Osteocyte (in vitro differentiated cells): ENCODE measurements around the gene INPP4A. TPM values are rescaled to one million over a fixed set of nuclear protein-coding genes. Genes with fewer than 3 reads are reported as not detected.

ENCODE experiments used
- DNase-seq: peaks from one replicate; pipeline ENCODE4 v3.0.0; 2021; ENCODE audit warnings: mixed read lengths; ENCODE audit not compliant: unreplicated experiment; ENCODE audit errors: extremely low spot score
- H3K27ac Mint-ChIP-seq: one replicate; pipeline ENCODE4 v1.8.0; 2021; ENCODE audit warnings: mild to moderate bottlenecking, mixed read lengths; ENCODE audit not compliant: unreplicated experiment
- H3K27me3 Mint-ChIP-seq: one replicate; pipeline ENCODE4 v1.8.0; 2021; ENCODE audit warnings: mixed read lengths; ENCODE audit not compliant: unreplicated experiment
- H3K36me3 Mint-ChIP-seq: one replicate; pipeline ENCODE4 v1.8.0; 2021; ENCODE audit warnings: mixed read lengths; ENCODE audit not compliant: unreplicated experiment
- H3K4me1 Mint-ChIP-seq: one replicate; pipeline ENCODE4 v1.8.0; 2021; ENCODE audit warnings: mixed read lengths; ENCODE audit not compliant: unreplicated experiment
- H3K4me3 Mint-ChIP-seq: one replicate; pipeline ENCODE4 v1.8.0; 2021; ENCODE audit warnings: mild to moderate bottlenecking, moderate library complexity, mixed read lengths; ENCODE audit not compliant: unreplicated experiment
- H3K9me3 Mint-ChIP-seq: one replicate; pipeline ENCODE4 v1.8.0; 2021; ENCODE audit warnings: mixed read lengths; ENCODE audit not compliant: unreplicated experiment
- CTCF ChIP-seq: fragments of 200-600 bp; sonication (generic); IDR thresholded peaks from 2 replicates; pipeline ENCODE4 v1.5.0; 2021; ENCODE audit warnings: antibody characterized with exemption, mild to moderate bottlenecking, moderate library complexity
- total RNA-seq: library from RNA; stranded (reverse); gene quantifications from 2 replicates; pipeline ENCODE4 v1.2.1, GENCODE V29; 2021

INPP4A gene
- total RNA-seq, 1 donor from 2014 or later: 31.4 TPM

DNA sequence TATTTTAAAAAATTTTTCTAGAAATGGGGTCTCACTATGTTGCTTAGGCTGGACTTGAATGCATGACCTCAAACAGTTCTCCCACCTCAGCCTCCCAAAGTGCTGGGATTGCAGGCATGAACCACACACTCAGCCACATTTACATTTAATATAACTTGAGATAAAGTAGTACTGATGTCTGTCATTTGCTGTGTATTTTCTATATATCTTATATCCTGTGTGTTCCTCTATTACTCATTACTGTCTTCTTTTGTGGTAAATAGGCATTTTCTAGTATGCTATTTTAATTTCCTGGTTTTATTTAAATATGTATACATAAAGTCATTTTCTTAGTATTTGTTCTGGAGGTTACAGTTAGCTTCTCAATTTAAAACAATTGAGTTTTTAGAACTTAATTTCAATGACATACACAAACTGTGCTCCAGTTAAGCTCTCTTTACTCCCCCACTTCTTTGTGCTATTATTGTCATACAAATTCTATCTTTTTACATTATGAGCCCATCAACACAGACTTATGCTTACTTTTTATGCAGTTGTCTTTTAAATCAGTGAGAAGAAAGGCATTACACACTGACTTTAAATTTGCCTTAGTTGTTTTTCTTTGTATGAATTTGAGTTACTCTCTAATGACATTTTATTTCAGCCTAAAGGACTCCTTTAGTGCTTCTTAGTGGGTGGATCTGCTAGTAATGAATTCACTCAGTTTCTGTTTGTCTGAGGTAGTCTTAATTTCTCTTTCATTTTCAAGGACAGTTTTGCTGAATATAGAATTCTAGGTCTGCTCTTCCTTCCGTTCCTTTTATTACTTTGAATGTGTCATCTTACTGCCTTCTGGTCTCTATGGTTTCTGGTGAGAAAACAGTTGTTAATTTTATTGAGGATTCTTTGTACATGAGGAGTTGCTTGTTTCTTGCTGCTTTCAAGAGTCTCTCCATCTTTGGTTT, 6.2 kb upstream of the INPP4A start:
- no peaks in the 10 kb centered on the region for H3K36me3 Mint-ChIP-seq
- no peak overlapping the region for H3K4me3 Mint-ChIP-seq
- no peaks in the 10 kb centered on the region for H3K4me1 Mint-ChIP-seq
- no peak overlapping the region for H3K27ac Mint-ChIP-seq
- TF ChIP-seq CTCF: no peak
- peaks cover 34% of the 10 kb centered on the region for H3K27me3 Mint-ChIP-seq
- DNase-seq: no peak
- peaks cover 14% of the 10 kb centered on the region for H3K9me3 Mint-ChIP-seq

DNA sequence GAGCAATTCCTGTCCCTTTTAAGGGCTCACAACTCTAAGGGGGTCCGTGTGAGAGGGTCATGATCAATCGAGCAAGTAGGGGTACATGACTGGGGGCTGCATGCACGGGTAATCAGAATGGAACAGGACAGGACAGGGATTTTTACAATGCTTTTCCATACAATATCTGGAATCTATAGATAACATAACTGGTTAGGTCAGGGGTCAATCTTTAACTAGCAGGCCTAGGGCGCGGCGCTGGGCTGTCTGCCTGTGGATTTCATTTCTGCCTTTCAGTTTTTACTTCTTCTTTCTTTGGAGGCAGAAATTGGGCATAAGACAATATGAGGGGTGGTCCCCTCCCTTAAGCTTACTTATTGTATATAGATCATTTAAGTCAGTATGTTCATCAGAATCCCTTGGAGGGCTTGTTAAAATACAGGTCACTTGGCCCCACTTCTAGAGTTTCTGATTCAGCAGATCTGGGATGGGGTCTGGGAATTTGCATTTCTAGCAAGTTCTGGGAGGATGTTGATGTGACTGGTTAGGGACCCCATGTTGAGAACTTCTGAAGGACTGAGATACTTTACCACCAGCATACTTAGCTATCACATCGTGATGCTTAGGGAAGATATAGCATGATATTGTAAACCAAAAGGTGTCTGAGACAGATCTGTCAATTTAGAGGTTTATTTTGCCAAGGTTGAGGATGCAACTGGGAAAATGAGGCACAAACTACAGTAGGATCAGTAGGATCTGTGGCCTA, 2.8 kb upstream of the INPP4A start:
- no peak for DNase-seq
- H3K9me3 Mint-ChIP-seq: peaks cover 14% of the 10 kb centered on the region
- H3K4me1 Mint-ChIP-seq: peaks cover 20% of the 10 kb centered on the region
- no peaks in the 10 kb centered on the region for H3K36me3 Mint-ChIP-seq
- no peak overlapping the region for H3K27ac Mint-ChIP-seq
- TF ChIP-seq CTCF: no peak
- H3K4me3 Mint-ChIP-seq: no peak overlapping the region
- peaks cover 31% of the 10 kb centered on the region for H3K27me3 Mint-ChIP-seq

DNA sequence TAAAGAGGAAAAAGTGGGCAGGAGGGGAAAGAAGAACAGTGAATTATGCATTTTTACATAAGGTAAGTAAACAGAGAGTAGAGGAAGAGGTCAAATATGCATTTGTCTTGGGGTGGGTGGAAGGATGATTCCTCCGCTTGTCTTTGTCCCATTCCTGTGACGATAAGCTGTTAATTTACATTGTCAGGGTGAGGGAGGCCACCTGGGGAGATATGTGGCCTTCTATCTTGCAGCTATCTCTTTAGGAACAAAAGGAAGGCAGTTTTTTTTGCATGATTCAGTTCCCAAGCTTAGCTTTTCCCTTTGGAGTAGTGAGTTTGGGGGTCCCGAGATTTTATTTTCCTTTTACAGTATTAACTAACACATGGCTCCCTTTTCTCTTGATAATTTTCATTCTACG, 2.2 kb upstream of the INPP4A start:
- H3K36me3 Mint-ChIP-seq: no peaks in the 10 kb centered on the region
- no peak for DNase-seq
- no peak overlapping the region for H3K27ac Mint-ChIP-seq
- peaks cover 27% of the 10 kb centered on the region for H3K27me3 Mint-ChIP-seq
- no peak overlapping the region for H3K4me3 Mint-ChIP-seq
- H3K4me1 Mint-ChIP-seq: peaks cover 20% of the 10 kb centered on the region
- no peak for TF ChIP-seq CTCF
- peaks cover 14% of the 10 kb centered on the region for H3K9me3 Mint-ChIP-seq

GRCh38 chr2:98445177-98445682, 572 bp downstream of the INPP4A start:
- peak overlapping the region; percentile 87 for H3K4me3 Mint-ChIP-seq
- no peak for TF ChIP-seq CTCF
- H3K36me3 Mint-ChIP-seq: no peaks in the 10 kb centered on the region
- no peak for DNase-seq
- peak overlapping the region; percentile 74 for H3K27ac Mint-ChIP-seq
- H3K9me3 Mint-ChIP-seq: no peaks in the 10 kb centered on the region
- H3K27me3 Mint-ChIP-seq: peaks cover 7% of the 10 kb centered on the region
- H3K4me1 Mint-ChIP-seq: peaks cover 20% of the 10 kb centered on the region
